Gastrocnemius medialis (tissue), 4 donors: ENCODE data around the gene PTPRR.

Experiments
- POLR2A ChIP-seq, 2 donors: fragments of 450-650 bp; IDR thresholded peaks; one replicate each; pipeline ENCODE4 v1.6.1; 2017; ENCODE audit warnings: antibody characterized with exemption in 2 of 2, mild to moderate bottlenecking in 2 of 2, moderate library complexity in 2 of 2
- TF ChIP-seq, protein P1 (sequence below), 5 experiments: fragments of 450-650 bp in 3 of 5; fragments of 200-600 bp in 2 of 5; sonication (generic) in 2 of 5; IDR thresholded peaks in 4 of 5; conservative IDR thresholded peaks in 1 of 5; 1 replicate in 4 of 5; 2 replicates in 1 of 5; pipeline ENCODE4 v1.5.1; 2016 to 2019; ENCODE audit warnings: antibody characterized with exemption in 5 of 5, mild to moderate bottlenecking in 3 of 5, moderate library complexity in 3 of 5

DNA sequence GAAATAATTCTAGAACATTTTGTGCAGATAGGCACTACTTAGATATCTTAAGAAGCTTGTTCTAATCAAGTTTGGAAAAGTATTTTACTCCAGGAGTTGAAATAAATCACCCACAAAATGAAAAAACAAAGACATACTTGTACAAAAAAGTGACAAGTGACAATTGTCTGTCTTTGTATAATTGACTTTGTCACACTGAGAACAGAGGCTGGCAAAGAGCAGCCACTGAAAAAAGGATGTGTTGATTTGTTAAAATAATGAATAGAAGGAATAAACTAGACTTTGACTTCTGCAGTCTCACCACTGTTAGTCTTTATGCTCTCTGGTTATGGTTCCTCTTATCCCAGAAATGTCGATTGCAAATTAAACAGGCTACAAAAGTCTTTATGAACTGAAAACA lies 77.6 kb downstream of the PTPRR start:
- TF ChIP-seq, protein P1, sequence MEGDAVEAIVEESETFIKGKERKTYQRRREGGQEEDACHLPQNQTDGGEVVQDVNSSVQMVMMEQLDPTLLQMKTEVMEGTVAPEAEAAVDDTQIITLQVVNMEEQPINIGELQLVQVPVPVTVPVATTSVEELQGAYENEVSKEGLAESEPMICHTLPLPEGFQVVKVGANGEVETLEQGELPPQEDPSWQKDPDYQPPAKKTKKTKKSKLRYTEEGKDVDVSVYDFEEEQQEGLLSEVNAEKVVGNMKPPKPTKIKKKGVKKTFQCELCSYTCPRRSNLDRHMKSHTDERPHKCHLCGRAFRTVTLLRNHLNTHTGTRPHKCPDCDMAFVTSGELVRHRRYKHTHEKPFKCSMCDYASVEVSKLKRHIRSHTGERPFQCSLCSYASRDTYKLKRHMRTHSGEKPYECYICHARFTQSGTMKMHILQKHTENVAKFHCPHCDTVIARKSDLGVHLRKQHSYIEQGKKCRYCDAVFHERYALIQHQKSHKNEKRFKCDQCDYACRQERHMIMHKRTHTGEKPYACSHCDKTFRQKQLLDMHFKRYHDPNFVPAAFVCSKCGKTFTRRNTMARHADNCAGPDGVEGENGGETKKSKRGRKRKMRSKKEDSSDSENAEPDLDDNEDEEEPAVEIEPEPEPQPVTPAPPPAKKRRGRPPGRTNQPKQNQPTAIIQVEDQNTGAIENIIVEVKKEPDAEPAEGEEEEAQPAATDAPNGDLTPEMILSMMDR (IDR thresholded peaks at IDR 0.05 in 4 of 5, conservative IDR thresholded peaks at IDR 0.05 in 1 of 5) = no peak
- no peak for TF ChIP-seq POLR2A (IDR thresholded peaks at IDR 0.05)
